Memory B cell (primary cell): ENCODE measurements around the gene LIG1.

Experiments
- ATAC-seq: fragments of 150-1000 bp; cut with Tn5 transposase; 2 replicates; pipeline ENCODE4 v1.10.0; 2021; ENCODE audit warnings: low read depth, mild to moderate bottlenecking, moderate library complexity
- DNase-seq, 2 donors: peaks; one replicate each; pipeline ENCODE4 v3.0.0; 2022; ENCODE audit warnings: low spot score in 2 of 2
- H3K27ac Mint-ChIP-seq: one replicate; pipeline ENCODE4 v1.8.0; 2022; ENCODE audit warnings: mild to moderate bottlenecking, moderate library complexity, mixed read lengths
- H3K27me3 Mint-ChIP-seq: one replicate; pipeline ENCODE4 v1.8.0; 2022; ENCODE audit warnings: mixed read lengths
- H3K36me3 Mint-ChIP-seq: one replicate; pipeline ENCODE4 v1.8.0; 2022; ENCODE audit warnings: mild to moderate bottlenecking, mixed read lengths
- H3K4me1 Mint-ChIP-seq: one replicate; pipeline ENCODE4 v1.8.0; 2022; ENCODE audit warnings: mixed read lengths
- H3K4me3 Mint-ChIP-seq: one replicate; pipeline ENCODE4 v1.8.0; 2022; ENCODE audit warnings: mild to moderate bottlenecking, moderate library complexity, mixed read lengths
- H3K9me3 Mint-ChIP-seq: one replicate; pipeline ENCODE4 v1.8.0; 2022; ENCODE audit warnings: mixed read lengths

LIG1 gene

DNA sequence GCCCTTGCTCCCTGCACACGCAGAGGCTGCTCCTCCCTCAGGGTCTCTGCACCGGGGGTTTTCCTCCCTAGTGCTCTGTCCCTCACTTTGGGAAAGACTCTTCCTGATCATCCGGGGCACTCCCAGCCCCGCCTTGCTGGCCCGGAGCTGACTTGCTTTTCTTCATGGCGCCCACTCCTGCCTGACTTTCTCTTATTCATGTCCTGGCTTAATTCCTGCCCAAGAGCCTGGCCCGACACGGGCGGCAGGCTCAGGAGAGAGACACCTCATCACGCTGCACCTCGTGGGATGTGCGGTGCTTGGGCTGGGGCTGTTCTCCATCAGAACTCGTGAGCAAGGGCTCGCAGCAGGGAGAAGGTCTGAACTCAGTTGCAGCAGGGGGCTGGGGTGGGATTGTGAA is 47.7 kb downstream of the LIG1 start:
- H3K27ac Mint-ChIP-seq = peak overlapping the region; percentile 85
- no peaks in the 10 kb centered on the region for H3K27me3 Mint-ChIP-seq
- ATAC-seq = no peak
- peaks cover 37% of the 10 kb centered on the region for H3K36me3 Mint-ChIP-seq
- H3K9me3 Mint-ChIP-seq = peaks cover 3% of the 10 kb centered on the region
- no peak overlapping the region for H3K4me3 Mint-ChIP-seq
- DNase-seq = no peak
- H3K4me1 Mint-ChIP-seq = peaks cover 16% of the 10 kb centered on the region

GRCh38 chr19:48121909-48122371 is 48.2 kb downstream of the LIG1 start:
- peak; percentile 19 to 20 for DNase-seq
- Mint-ChIP-seq H3K27me3 (no peaks in the 10 kb centered on the region), H3K4me1 (peaks cover 18% of the 10 kb centered on the region), H3K27ac (peak overlapping the region; percentile 85), H3K9me3 (peaks cover 3% of the 10 kb centered on the region), H3K36me3 (peaks cover 34% of the 10 kb centered on the region), H3K4me3 (no peak overlapping the region)
- ATAC-seq = peak; percentile 90

GRCh38 chr19:48121066-48121465 is 49.1 kb downstream of the LIG1 start:
- peaks cover 18% of the 10 kb centered on the region for H3K4me1 Mint-ChIP-seq
- H3K27me3 Mint-ChIP-seq = no peaks in the 10 kb centered on the region
- peaks cover 3% of the 10 kb centered on the region for H3K9me3 Mint-ChIP-seq
- H3K4me3 Mint-ChIP-seq = no peak overlapping the region
- ATAC-seq (no peak), DNase-seq (no peak)
- H3K36me3 Mint-ChIP-seq = peaks cover 32% of the 10 kb centered on the region
- H3K27ac Mint-ChIP-seq = peak overlapping the region; percentile 17

DNA sequence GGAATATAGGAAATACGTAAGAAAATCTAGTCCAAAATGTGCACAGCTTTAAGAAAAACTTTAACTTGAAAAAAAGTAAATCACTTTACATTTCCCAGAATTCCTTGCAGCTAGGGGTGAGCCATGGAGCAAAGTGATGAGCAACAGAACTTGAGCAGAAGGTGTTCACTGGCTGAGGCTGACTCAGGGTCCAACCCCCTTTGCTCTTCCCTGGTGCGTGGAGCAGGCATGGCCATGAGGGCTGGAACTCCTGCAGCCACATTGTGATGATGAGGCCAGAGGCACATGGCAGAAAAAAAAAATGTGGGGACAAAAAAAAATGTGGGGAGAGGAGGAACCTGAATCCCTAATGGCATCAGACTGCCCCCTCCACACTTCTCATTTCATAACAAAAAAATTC is 49.6 kb downstream of the LIG1 start:
- H3K27ac Mint-ChIP-seq = no peak overlapping the region
- H3K4me1 Mint-ChIP-seq = peaks cover 18% of the 10 kb centered on the region
- ATAC-seq = no peak
- peaks cover 29% of the 10 kb centered on the region for H3K36me3 Mint-ChIP-seq
- H3K4me3 Mint-ChIP-seq = no peak overlapping the region
- peaks cover 3% of the 10 kb centered on the region for H3K9me3 Mint-ChIP-seq
- no peak for DNase-seq
- H3K27me3 Mint-ChIP-seq = no peaks in the 10 kb centered on the region

DNA sequence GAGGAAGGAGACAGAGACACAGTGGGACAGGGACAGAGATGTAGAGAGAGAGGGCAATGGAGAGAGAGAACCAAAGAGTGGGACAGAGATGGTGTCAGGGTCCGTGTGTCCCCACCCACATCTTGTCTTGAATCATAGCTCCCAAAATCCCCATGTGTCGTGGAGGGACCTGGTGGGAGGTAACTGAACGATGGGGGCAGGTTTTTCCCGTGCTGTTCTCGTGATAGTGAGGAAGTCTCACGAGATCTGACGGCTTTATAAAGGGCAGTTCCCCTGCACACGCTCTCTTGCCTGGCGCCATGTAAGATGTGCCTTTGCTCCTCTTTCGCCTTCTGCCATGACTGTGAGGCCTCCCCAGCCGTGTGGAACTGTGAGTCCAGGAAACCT is 52.0 kb downstream of the LIG1 start:
- no peaks in the 10 kb centered on the region for H3K27me3 Mint-ChIP-seq
- DNase-seq (no peak), ATAC-seq (no peak)
- peaks cover 16% of the 10 kb centered on the region for H3K4me1 Mint-ChIP-seq
- H3K27ac Mint-ChIP-seq = peak overlapping the region; percentile 79
- H3K9me3 Mint-ChIP-seq = peaks cover 3% of the 10 kb centered on the region
- H3K4me3 Mint-ChIP-seq = no peak overlapping the region
- peaks cover 27% of the 10 kb centered on the region for H3K36me3 Mint-ChIP-seq

- DNase-seq (no peak), ATAC-seq (peak; percentile 24)
- H3K4me3 Mint-ChIP-seq = no peak overlapping the region
- H3K27ac Mint-ChIP-seq = peak overlapping the region; percentile 79
- peaks cover 3% of the 10 kb centered on the region for H3K9me3 Mint-ChIP-seq
- peaks cover 16% of the 10 kb centered on the region for H3K4me1 Mint-ChIP-seq
- peaks cover 25% of the 10 kb centered on the region for H3K36me3 Mint-ChIP-seq
- no peaks in the 10 kb centered on the region for H3K27me3 Mint-ChIP-seq
Observed at GRCh38 chr19:48117515-48118130, 52.5 kb downstream of the LIG1 start.

DNA sequence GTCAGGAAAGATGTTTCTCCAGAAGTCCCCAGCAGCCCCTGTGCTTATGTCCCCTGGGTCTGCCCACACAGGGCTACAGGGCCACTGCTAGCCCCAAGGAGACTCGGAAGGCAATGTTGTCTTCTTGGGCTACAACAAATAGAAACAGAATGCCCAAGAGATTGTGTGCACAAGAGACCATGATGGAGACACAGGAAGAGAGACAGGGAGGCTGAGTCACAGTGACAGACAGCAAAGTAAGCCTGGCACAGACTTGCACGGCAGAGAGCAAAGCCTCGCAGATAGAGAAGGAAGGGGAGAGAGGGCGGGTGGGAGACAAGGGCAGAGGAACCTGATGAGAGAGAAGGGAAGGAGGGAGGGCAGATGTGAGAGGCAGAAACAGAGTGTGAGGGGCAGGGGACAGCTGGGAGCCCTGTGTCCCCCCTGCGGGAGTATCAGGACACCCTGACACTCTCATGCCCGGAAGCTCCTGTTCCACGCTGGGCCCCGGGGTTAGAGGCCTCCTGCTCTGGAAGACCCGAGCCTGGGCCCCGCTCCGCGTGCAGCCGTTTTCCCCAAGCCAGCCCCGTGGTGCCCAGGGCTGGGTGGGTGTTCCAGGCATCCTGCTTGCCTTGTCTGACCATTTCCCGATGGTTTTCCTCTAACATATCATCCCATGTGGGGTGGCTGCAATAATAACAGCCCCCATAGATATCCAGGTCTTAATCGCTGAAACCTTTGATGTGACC is 56.8 kb downstream of the LIG1 start:
- DNase-seq (no peak), ATAC-seq (no peak)
- H3K36me3 Mint-ChIP-seq = peaks cover 15% of the 10 kb centered on the region
- H3K27me3 Mint-ChIP-seq = no peaks in the 10 kb centered on the region
- peaks cover 8% of the 10 kb centered on the region for H3K4me1 Mint-ChIP-seq
- peak overlapping the region; percentile 85 for H3K27ac Mint-ChIP-seq
- H3K4me3 Mint-ChIP-seq = no peak overlapping the region
- peaks cover 3% of the 10 kb centered on the region for H3K9me3 Mint-ChIP-seq

GRCh38 chr19:48111280-48111679 is 58.9 kb downstream of the LIG1 start:
- Mint-ChIP-seq H3K27ac (peak overlapping the region; percentile 85), H3K4me1 (peaks cover 7% of the 10 kb centered on the region), H3K4me3 (no peak overlapping the region), H3K27me3 (no peaks in the 10 kb centered on the region), H3K36me3 (peaks cover 6% of the 10 kb centered on the region), H3K9me3 (no peaks in the 10 kb centered on the region)
- DNase-seq = no peak
- ATAC-seq = no peak

GRCh38 chr19:48110350-48110966 is 59.7 kb downstream of the LIG1 start, which contains the start of gene PLA2G4C:
Gene PLA2G4C, minus strand, starts transcription at chr19:48110817. Its CDS starts 4,288 bp downstream, at chr19:48106529.
- Mint-ChIP-seq H3K4me3 (peak within 1 kb of the TSS; percentile 85), H3K9me3 (no peaks in the 10 kb centered on the region), H3K36me3 (peaks cover 9% of the 10 kb centered on the region), H3K27me3 (no peaks in the 10 kb centered on the region), H3K27ac (peak within 1 kb of the TSS; percentile 85), H3K4me1 (peaks cover 9% of the 10 kb centered on the region)
- peak; percentile 79 to 80 for DNase-seq
- peak; percentile 85 for ATAC-seq

DNA sequence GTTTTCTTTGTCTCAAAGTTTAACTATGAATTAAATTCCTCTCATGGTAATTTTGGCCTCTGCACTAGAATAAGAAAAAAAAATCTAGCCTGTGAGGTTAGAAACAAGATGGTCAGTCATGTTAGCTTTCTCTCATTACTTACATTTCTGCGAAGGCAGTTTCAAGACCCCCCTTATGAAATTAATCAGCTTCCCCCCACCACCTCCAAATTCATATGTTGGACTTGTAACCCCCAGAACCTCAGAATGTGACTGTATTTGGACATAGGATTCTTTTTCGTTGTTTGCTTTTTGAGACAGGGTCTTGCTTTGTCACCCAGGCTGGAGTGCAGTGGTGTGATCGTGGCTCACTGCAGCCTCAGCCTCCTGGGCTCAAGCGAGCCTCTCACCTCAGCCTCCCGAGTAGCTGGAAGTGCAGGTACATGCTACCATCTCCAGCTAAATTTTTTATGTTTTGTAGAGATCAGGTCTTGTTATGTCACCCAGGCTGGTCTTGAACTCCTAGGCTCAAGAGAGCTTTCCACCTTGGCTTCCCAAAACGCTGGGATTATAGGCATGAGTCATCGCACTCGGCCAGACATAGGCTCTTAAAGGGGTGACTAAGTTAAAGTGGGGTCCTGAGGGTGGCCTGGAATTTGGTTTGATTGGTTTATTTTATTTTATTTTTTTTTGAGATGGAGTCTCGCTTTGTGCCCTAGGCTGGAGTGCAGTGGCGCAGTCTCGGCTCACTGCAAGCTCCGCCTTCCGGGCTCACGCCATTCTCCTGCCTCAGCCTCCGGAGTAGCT is 61.0 kb downstream of the LIG1 start:
- H3K27ac Mint-ChIP-seq = no peak overlapping the region
- no peak for ATAC-seq
- H3K4me1 Mint-ChIP-seq = peaks cover 9% of the 10 kb centered on the region
- no peaks in the 10 kb centered on the region for H3K9me3 Mint-ChIP-seq
- H3K27me3 Mint-ChIP-seq = no peaks in the 10 kb centered on the region
- peak overlapping the region; percentile 59 for H3K4me3 Mint-ChIP-seq
- H3K36me3 Mint-ChIP-seq = peaks cover 6% of the 10 kb centered on the region
- no peak for DNase-seq

DNA sequence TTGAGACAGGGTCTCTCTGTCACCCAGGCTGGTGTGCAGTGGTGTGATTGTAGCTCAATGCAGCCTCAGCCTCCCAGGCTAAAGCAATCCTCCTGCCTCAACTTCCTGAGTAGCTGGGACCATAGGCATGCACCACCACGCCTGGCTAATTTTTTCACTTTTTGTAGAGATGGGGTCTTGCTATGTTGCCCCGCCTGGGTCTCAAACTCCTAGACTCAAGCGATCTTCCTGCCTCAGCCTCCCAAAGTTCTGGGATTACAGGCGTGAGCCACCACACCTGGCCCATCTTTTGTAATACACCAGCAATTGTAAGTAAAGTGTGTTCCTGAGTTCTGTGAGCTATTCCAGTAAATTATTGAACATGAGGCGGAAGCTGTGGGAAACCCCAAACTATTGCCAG is 66.2 kb downstream of the LIG1 start:
- Mint-ChIP-seq H3K27ac (no peak overlapping the region), H3K36me3 (peaks cover 20% of the 10 kb centered on the region), H3K9me3 (no peaks in the 10 kb centered on the region), H3K27me3 (no peaks in the 10 kb centered on the region), H3K4me1 (peaks cover 11% of the 10 kb centered on the region), H3K4me3 (no peak overlapping the region)
- DNase-seq (no peak), ATAC-seq (no peak)

- Mint-ChIP-seq H3K9me3 (no peaks in the 10 kb centered on the region), H3K27ac (peak overlapping the region; percentile 35), H3K27me3 (no peaks in the 10 kb centered on the region), H3K4me1 (peaks cover 11% of the 10 kb centered on the region), H3K4me3 (no peak overlapping the region), H3K36me3 (peaks cover 20% of the 10 kb centered on the region)
- ATAC-seq (no peak), DNase-seq (no peak)
Observed at GRCh38 chr19:48102870-48103751, 67.0 kb downstream of the LIG1 start.

- H3K27ac Mint-ChIP-seq = no peak overlapping the region
- no peaks in the 10 kb centered on the region for H3K27me3 Mint-ChIP-seq
Observed at GRCh38 chr19:48095612-48096175, 74.5 kb downstream of the LIG1 start.

More at GRCh38 chr19:48095612-48096175, 74.5 kb downstream of the LIG1 start:
- peaks cover 9% of the 10 kb centered on the region for H3K9me3 Mint-ChIP-seq
- no peaks in the 10 kb centered on the region for H3K4me1 Mint-ChIP-seq
- H3K4me3 Mint-ChIP-seq = no peak overlapping the region
- no peak for DNase-seq
- no peak for ATAC-seq
- peaks cover 51% of the 10 kb centered on the region for H3K36me3 Mint-ChIP-seq
